GM18858 (cell line): Measurements from ENCODE around the gene KIRREL2.
"Not testable (repeated sequence)": the region's sequence is repeated elsewhere in the genome, so short reads cannot be mapped to it uniquely, and the experiment has no call there.

Experiments
- ATAC-seq: cut with Tn5 transposase; IDR thresholded peaks from one replicate; pipeline ENCODE4 v1.9.1; 2021; ENCODE audit not compliant: unreplicated experiment

Gene KIRREL2

DNA sequence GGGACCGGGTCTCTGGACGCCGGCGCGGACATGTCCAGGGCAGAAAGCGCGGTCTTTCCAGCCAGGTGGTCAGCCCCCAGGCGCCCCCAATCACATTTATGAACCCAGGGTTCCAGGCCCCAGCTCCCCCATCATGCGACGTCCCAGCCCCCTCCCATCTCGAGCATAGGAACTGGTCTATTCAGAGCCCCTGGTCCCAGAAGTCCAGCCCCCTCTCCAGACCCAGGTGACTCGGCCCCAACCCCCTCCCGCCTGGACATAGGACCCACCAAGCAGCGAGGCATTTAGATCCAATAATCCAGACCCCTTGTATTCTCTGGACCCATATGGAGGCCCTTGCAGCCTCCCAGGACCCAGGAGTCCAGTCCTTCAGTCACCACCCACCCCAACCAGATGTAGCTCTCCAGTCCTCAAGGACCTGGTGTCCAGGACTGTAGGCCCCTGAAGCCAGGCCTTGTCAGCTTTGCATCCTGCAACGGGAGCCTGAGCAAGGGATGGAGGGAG, 12.2 kb downstream of the KIRREL2 start:
- ATAC-seq, result no peak

DNA sequence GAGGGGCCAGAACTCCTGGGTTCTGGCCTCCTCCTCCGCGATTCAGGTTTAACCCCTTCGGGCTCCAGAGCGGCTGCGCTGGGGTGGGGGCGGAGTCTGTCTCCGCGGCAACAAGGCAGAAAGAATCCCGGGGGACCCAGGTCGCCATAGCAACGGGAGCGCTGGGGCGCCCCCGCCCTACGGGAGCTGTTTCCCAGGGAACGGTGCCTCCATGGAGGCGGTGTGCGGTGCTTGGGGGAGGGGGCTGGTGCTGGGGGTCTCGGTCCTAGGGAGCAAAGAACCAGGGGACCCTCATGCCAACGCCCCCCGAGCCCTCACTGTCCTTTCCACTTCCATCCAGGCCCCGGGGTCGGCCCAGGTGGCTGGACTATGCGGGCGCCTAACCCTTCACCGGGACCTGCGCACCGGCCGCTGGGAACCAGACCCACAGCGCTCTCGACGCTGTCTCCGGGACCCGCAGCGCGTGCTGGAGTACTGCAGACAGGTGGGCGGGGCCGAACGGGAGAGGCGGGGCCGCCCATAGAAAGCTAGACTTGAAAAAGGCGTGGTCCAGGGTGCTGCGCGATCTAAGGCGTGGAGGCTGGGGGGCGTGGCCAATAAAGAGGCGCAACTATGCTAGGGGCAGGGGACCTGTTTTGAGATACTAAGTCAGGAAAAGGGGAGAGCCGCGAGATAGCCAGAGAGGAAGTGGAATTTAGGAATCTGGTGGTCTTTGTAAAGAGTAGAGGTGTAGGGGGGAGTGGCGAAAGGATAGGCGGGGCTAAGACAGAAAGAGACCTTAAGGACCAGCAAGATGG, 12.8 kb downstream of the KIRREL2 start:
- no peak for ATAC-seq

DNA sequence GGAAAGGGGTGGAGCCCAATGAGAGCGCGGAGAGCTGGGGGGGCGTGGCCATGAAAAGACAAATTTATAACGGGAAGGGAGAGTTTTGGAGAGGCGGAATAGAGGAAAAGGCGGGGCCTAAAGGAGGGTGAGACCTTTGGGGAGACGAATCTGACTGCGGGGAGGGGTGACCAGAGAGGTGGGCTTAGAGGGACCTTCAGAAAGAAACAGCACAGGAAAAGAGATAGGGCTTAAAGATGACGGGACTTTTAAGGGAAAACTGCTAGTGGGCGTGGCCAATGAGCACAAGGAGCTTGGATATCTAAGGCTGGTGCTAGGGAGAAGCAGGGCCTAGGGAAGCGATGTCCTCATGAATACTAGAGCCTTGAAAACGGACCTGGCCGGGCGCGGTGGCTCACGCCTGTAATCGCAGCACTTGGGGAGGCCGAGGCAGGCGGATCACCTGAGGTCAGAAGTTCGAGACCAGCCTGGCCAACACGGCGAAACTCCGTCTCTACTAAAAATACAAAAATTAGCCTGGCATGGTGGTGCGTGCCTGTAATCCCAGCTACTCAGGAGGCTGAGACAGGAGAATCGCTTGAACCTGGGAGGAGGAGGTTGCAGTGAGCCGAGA, 13.5 kb downstream of the KIRREL2 start:
- not testable (repeated sequence) for ATAC-seq

DNA sequence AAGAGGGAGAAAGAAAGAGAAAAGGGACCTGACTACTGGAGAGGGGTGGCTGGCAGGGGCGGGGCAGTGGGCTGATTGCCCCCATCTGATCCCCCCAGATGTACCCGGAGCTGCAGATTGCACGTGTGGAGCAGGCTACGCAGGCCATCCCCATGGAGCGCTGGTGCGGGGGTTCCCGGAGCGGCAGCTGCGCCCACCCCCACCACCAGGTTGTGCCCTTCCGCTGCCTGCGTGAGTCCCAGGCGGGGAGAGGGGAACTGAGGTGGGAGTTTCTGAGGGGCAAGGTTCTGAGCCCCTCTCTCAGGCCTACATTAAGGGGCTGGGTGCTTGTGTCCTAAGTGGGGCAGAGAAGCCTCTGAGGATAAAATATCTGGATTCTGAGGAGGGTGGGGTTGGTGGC, 14.1 kb downstream of the KIRREL2 start:
- ATAC-seq, result no peak

DNA sequence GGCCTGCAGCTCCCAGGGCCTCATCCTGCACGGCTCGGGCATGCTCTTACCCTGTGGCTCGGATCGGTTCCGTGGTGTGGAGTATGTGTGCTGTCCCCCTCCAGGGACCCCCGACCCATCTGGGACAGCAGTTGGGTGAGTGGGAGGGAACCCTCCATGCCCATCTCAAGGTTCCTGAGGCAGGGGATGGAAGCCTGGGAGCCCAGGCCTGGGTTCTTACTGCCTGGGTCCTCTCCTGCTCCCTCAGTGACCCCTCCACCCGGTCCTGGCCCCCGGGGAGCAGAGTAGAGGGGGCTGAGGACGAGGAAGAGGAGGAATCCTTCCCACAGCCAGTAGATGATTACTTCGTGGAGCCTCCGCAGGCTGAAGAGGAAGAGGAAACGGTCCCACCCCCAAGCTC, 14.9 kb downstream of the KIRREL2 start:
- ATAC-seq, result no peak

DNA sequence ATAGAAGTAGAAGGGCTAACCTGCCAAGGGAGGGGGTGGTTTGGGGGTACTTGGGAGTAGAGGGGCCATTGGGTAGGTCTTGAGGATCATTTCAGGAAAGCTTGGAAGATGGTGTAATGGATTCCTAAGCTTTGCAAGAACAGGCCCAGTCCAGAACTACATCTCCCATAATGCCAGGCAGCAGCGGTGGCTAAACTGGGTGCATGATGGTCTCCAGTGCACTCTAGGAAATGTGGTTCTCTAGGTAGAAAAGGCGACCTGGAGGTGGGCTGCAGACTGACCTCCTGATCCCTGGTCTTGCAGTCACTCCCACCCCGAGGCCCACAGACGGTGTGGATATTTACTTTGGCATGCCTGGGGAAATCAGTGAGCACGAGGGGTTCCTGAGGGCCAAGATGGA, 15.5 kb downstream of the KIRREL2 start:
- ATAC-seq, result no peak

GRCh38 chr19:35874392-35874930, 17.8 kb downstream of the KIRREL2 start:
- no peak for ATAC-seq

DNA sequence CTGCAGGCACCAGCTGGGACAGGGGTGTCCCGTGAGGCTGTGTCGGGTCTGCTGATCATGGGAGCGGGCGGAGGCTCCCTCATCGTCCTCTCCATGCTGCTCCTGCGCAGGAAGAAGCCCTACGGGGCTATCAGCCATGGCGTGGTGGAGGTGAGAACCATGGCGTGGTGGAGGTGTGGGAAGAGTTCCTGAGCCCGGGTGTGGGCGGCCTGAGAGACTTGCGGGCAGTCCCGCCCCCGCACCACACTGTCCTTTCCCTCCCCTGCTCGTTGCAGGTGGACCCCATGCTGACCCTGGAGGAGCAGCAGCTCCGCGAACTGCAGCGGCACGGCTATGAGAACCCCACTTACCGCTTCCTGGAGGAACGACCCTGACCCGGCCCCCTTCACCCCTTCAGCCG, 22.4 kb downstream of the KIRREL2 start:
- ATAC-seq, result no peak

GRCh38 chr19:35879770-35880317, 23.1 kb downstream of the KIRREL2 start:
- no peak for ATAC-seq

DNA sequence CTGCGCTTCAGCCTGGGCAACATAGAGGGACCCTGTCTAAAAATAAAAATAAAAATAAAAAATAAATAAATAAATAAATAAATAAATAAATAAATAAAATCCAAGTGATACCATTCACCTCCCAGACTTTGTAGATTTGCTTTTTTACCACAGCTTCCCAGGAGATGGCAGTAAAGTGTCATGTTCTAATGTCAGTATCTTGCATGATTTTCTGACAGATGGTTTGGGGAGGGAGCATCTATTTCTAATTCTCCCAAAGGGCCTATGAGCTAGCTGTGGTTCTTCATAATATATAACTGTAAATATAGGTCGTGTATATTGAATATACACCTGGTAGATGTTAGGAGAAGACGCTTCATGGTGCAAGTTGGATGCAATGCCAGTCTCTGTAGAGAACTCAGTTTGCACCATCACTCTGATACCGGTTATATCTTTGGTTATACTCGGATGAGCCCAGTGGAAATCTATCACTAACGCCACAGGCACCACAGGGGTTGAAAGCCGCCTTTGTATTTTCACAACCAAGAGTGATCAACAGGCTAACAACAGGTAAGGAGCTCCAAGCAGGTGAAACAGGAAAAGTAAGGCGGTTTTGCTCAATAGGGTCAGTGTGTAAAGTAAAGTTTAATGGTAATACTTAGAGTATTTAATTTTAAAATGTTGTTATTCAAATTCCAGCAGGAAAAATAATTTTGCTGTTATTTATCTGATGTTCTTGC, 25.6 kb downstream of the KIRREL2 start:
- ATAC-seq, result no peak

- no peak for ATAC-seq
Measured at GRCh38 chr19:35883882-35884281, 27.2 kb downstream of the KIRREL2 start.

DNA sequence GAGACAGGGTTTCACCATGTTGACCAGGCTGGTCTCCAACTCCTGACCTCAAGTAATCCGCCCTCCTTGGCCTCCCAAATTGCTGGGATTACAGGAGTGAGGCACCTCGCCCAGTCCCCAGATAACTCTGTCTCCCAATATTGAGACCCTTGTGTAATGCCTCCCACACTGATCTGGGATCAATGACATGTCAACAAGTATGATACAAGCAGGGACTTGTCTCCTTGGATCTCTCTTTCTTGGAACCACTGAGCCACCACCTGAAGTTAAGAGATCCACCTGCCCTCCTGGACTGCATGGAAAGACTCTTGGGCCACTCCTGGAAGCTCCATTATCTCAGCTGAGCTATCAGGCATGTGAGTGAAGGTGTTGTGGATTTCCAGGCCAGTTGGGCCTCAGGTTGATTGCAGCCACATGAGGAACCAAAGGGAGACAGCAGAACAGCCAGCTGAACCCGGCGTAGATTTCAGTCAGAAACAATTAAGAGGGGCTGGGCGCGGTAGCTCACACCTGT, 28.6 kb downstream of the KIRREL2 start:
- no peak for ATAC-seq

GRCh38 chr19:35885904-35886303, 29.2 kb downstream of the KIRREL2 start:
- no peak for ATAC-seq

DNA sequence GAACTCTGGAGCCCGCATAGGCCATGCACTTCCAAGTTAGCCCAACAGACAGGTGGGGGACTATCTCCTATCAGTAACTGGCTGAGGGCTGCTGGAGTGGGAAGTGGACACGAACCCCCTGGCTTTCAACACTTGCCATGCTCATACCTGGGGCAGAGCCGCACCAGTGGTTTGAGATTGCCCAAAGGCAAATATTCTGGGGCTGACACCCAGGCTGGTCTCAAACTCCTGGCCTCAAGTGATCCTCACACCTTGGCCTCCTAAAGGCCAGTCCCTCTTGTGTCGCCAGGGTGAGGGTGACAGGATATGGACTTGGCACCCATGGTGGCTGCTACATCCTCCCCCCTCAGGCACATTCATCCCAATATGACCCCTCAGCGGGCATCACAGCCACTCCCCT, 30.5 kb downstream of the KIRREL2 start:
- no peak for ATAC-seq

DNA sequence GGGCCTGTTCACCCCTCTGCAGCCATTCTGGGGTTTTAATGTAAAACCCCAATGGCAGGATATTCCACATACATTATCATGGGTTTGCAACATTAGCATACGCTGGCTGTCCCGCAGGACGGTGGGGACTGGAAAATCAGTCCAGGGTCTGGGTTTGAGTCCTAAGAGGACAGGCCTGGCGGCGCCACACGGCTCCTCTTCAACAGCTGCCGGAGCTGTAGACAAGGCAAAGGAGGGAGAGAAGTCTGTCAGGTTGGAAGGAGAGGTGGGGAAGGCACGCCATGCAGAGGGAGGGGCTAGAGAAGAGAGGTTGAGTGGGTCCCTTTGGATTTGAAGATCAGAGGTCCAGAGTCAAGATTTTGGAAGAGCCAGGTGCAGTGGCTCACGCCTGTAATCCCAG, 31.7 kb downstream of the KIRREL2 start:
- no peak for ATAC-seq

GRCh38 chr19:35889370-35890112, 32.8 kb downstream of the KIRREL2 start:
- ATAC-seq, result no peak

GRCh38 chr19:35890113-35890650, 33.5 kb downstream of the KIRREL2 start:
- no peak for ATAC-seq

DNA sequence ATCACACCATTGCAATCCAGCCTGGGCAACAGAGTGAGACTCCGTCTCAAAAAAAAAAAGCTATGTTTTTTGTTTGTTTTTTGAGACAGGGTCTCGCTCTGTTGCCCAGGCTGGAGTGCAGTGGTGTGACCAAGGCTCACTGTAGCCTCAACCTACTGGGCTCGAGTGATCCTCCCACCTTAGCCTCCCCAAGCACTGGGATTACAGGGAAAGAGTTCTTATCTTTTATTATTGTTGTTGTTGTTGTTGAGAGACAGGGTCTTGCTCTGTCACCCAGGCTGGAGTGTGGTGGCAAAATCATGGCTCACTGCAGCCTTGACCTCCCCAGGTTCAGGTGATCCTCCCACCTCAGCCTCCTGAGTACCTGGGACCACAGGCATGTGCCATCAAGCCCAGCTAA, 35.1 kb downstream of the KIRREL2 start:
- ATAC-seq, result not testable (repeated sequence)

GRCh38 chr19:35894342-35894741, 37.6 kb downstream of the KIRREL2 start:
- ATAC-seq, result no peak
